Cardiac muscle cell (in vitro differentiated cells and primary cell): ENCODE measurements around the gene TCAIM. TPM values are rescaled to one million over a fixed set of nuclear protein-coding genes. Genes with fewer than 3 reads are reported as not detected.
"Not testable (repeated sequence)": the region's sequence is repeated elsewhere in the genome, so short reads cannot be mapped to it uniquely, and the experiment has no call there.

Source experiments
- DNase-seq, 2 donors: peaks; one replicate each; pipeline versions ENCODE4 v3.0.0 to v3.0.0-alpha.2; 2010 to 2017; ENCODE audit warnings: low read depth in 1 of 2, low spot score in 1 of 2
- H3K27ac ChIP-seq: fragments of 200-600 bp; sonication (generic); 2 replicates; pipeline ENCODE4 v1.5.1; 2016
- H3K27me3 ChIP-seq: fragments of 200-600 bp; sonication (generic); 2 replicates; pipeline ENCODE4 v1.6.0; 2016; ENCODE audit warnings: control low read depth
- H3K36me3 ChIP-seq: fragments of 200-600 bp; sonication (generic); 2 replicates; pipeline ENCODE4 v1.5.1; 2016; ENCODE audit warnings: control low read depth
- H3K4me1 ChIP-seq: fragments of 200-600 bp; sonication (generic); 2 replicates; pipeline ENCODE4 v1.8.1; 2017; ENCODE audit warnings: low read depth, mild to moderate bottlenecking, mixed run types
- H3K4me3 ChIP-seq: fragments of 200-600 bp; sonication (generic); 2 replicates; pipeline ENCODE4 v1.5.1; 2016; ENCODE audit warnings: mild to moderate bottlenecking
- H3K9me3 ChIP-seq: fragments of 200-600 bp; sonication (generic); 2 replicates; pipeline ENCODE4 v1.5.1; 2017; ENCODE audit warnings: low read depth, mild to moderate bottlenecking, control low read depth
- CTCF ChIP-seq: IDR thresholded peaks from 2 replicates; pipeline ENCODE4 v1.5.1; 2012; ENCODE audit warnings: low read depth, mild to moderate bottlenecking, low read length
- polyA plus RNA-seq: library from polyadenylated mRNA; unstranded; fragments of >200 nt; fragmentation: Nextera tagmentation; extraction: Ambion mirVana; gene quantifications from 2 replicates; pipeline ENCODE4 v1.2.1, GENCODE V29; 2016
- total RNA-seq: library from RNA; depleted of rRNA; stranded (reverse); fragments of >200 nt; gene quantifications from 2 replicates; pipeline ENCODE4 v1.2.3, GENCODE V29; 2016

Gene TCAIM
- total and polyA plus RNA-seq, 2 experiments from 2014 or later, result 10.8 to 15.5 TPM

GRCh38 chr3:44396200-44397171, 57.9 kb downstream of the TCAIM start:
- H3K36me3 ChIP-seq, result no peaks in the 10 kb centered on the region
- H3K27me3 ChIP-seq, result no peaks in the 10 kb centered on the region
- DNase-seq, result no peak
- H3K27ac ChIP-seq, result no peak overlapping the region
- no peak overlapping the region for H3K4me3 ChIP-seq
- H3K4me1 ChIP-seq, result peaks cover 28% of the 10 kb centered on the region
- H3K9me3 ChIP-seq, result no peaks in the 10 kb centered on the region
- no peak for TF ChIP-seq CTCF

GRCh38 chr3:44398271-44398670, 59.7 kb downstream of the TCAIM start:
- H3K4me1 ChIP-seq, result peaks cover 28% of the 10 kb centered on the region
- H3K4me3 ChIP-seq, H3K27ac ChIP-seq, H3K9me3 ChIP-seq, H3K36me3 ChIP-seq, H3K27me3 ChIP-seq, DNase-seq: not testable (repeated sequence)

- no peak for TF ChIP-seq CTCF
- Histone ChIP-seq H3K9me3 (no peaks in the 10 kb centered on the region), H3K27ac (no peak overlapping the region), H3K36me3 (no peaks in the 10 kb centered on the region), H3K27me3 (no peaks in the 10 kb centered on the region), H3K4me3 (no peak overlapping the region), H3K4me1 (peaks cover 32% of the 10 kb centered on the region)
- DNase-seq, result no peak
Measured at GRCh38 chr3:44398853-44399252, 60.3 kb downstream of the TCAIM start.

- peak in 1 of 2 donors; percentile 58 for DNase-seq
- no peaks in the 10 kb centered on the region for H3K36me3 ChIP-seq
- H3K4me1 ChIP-seq, result peaks cover 38% of the 10 kb centered on the region
- no peaks in the 10 kb centered on the region for H3K9me3 ChIP-seq
- no peak for TF ChIP-seq CTCF
- H3K27ac ChIP-seq, result peak overlapping the region; percentile 89
- no peak overlapping the region for H3K4me3 ChIP-seq
- H3K27me3 ChIP-seq, result no peaks in the 10 kb centered on the region
Measured at GRCh38 chr3:44400771-44401170, 62.2 kb downstream of the TCAIM start.

GRCh38 chr3:44402548-44402947, 64.0 kb downstream of the TCAIM start:
- Histone ChIP-seq H3K4me3 (no peak overlapping the region), H3K9me3 (no peaks in the 10 kb centered on the region), H3K36me3 (no peaks in the 10 kb centered on the region), H3K27ac (no peak overlapping the region), H3K4me1 (peaks cover 38% of the 10 kb centered on the region), H3K27me3 (no peaks in the 10 kb centered on the region)
- TF ChIP-seq CTCF, result no peak
- no peak for DNase-seq
